HG03039 (cell line): Measurements from ENCODE around the gene PRKG1.
A peak's percentile ranks its signal among the peaks of the same experiment; 100 is the strongest.

Experiments
- ATAC-seq: cut with Tn5 transposase; IDR thresholded peaks from one replicate; pipeline ENCODE4 v1.9.1; 2021; ENCODE audit warnings: mild to moderate bottlenecking, moderate library complexity; ENCODE audit not compliant: unreplicated experiment

PRKG1 gene

GRCh38 chr10:51843966-51844365 is 769.7 kb downstream of the PRKG1 start:
- no peak for ATAC-seq

- ATAC-seq: no peak
Measured at GRCh38 chr10:51846856-51847506, 772.7 kb downstream of the PRKG1 start.

GRCh38 chr10:51852297-51852696 is 778.0 kb downstream of the PRKG1 start:
- no peak for ATAC-seq

GRCh38 chr10:51857305-51857704 is 783.0 kb downstream of the PRKG1 start:
- no peak for ATAC-seq

GRCh38 chr10:51860257-51860656 is 786.0 kb downstream of the PRKG1 start:
- peak; percentile 86 for ATAC-seq

- no peak for ATAC-seq
Measured at GRCh38 chr10:51861051-51861450, 786.8 kb downstream of the PRKG1 start.

GRCh38 chr10:51861731-51862130 is 787.4 kb downstream of the PRKG1 start:
- no peak for ATAC-seq

- no peak for ATAC-seq
Measured at GRCh38 chr10:51862149-51862548, 787.9 kb downstream of the PRKG1 start.

- ATAC-seq: no peak
Measured at GRCh38 chr10:51867956-51868355, 793.7 kb downstream of the PRKG1 start.

GRCh38 chr10:51874131-51874530 is 799.8 kb downstream of the PRKG1 start:
- no peak for ATAC-seq

GRCh38 chr10:51875610-51876009 is 801.3 kb downstream of the PRKG1 start:
- ATAC-seq: no peak

GRCh38 chr10:51876503-51876902 is 802.2 kb downstream of the PRKG1 start:
- ATAC-seq: no peak

- no peak for ATAC-seq
Measured at GRCh38 chr10:51876979-51877378, 802.7 kb downstream of the PRKG1 start.

- ATAC-seq: no peak
Measured at GRCh38 chr10:51877636-51878035, 803.3 kb downstream of the PRKG1 start.

- ATAC-seq: peak; percentile 1
Measured at GRCh38 chr10:51878695-51879094, 804.4 kb downstream of the PRKG1 start.

GRCh38 chr10:51879238-51879637 is 805.0 kb downstream of the PRKG1 start:
- ATAC-seq: peak; percentile 91

- ATAC-seq: no peak
Measured at GRCh38 chr10:51881213-51881612, 806.9 kb downstream of the PRKG1 start.

- ATAC-seq: no peak
Measured at GRCh38 chr10:51886438-51887068, 812.3 kb downstream of the PRKG1 start.

- ATAC-seq: no peak
Measured at GRCh38 chr10:51888263-51888662, 814.0 kb downstream of the PRKG1 start.

- ATAC-seq: no peak
Measured at GRCh38 chr10:51892313-51892712, 818.0 kb downstream of the PRKG1 start.

GRCh38 chr10:51892965-51893658 is 818.8 kb downstream of the PRKG1 start:
- ATAC-seq: peak; percentile 78
